ENCODE measurements around the gene PTGDR. TPM values are rescaled to one million over a fixed set of nuclear protein-coding genes. Genes with fewer than 3 reads are reported as not detected.

The PTGDR gene
- polyA plus RNA-seq, 2 of the 4 experiments (the other 2 are of a cell fraction) = not detected

DNA sequence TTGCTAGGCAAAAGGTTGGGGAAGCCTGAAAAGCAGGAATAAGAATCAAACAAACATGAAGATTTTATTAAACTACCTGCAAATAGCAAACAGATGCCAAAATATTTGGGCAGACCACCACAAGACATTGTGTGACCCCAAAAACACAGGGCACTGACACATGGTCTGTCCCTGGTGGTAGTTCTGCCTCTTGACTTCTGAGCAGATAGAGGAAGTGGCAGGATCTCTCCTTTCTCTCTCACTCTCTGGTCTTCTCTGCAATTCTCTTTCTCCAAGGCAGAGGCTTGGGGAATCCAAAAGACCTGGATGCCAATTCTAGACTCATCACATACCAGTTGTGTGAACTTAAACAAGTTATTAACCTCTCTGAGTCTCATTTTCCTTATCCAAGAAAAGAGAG lies 4.3 kb upstream of the PTGDR start:
- no peaks in the 10 kb centered on the region for H3K4me1 ChIP-seq
- no peaks in the 10 kb centered on the region for H3K9me3 ChIP-seq
- no peak for DNase-seq (ENCODE audit: low read depth in 1 of 2, low spot score in 1 of 2)
- POLR2A ChIA-PET = no interaction called here
- H3K4me2 ChIP-seq = no peak overlapping the region
- no peak overlapping the region for H3K4me3 ChIP-seq
- no peak for TF ChIP-seq POLR2A (IDR thresholded peaks at IDR 0.05; ENCODE audit: low read length)
- FAIRE-seq = no peak
- no peak for ATAC-seq
- H3K27ac ChIP-seq = no peak overlapping the region
- CTCF ChIA-PET = no interaction called here

GRCh38 chr14:52265253-52265652 lies 2.2 kb upstream of the PTGDR start:
- DNase-seq (ENCODE audit: low read depth in 1 of 2, low spot score in 1 of 2) (no peak), FAIRE-seq (no peak), ATAC-seq (no peak)
- H3K4me1 ChIP-seq = no peaks in the 10 kb centered on the region
- H3K9me3 ChIP-seq = no peaks in the 10 kb centered on the region
- no peak overlapping the region for H3K27ac ChIP-seq
- CTCF ChIA-PET = interaction anchor here (0.7 to 1.2 kb wide), 3 partner anchors 11 to 25 kb away, joined by 3 read pairs; no protein-coding TSS in a partner anchor
- WGBS (ENCODE audit: missing lambda C conversion rate) = 46% methylated on average over 5 of the region's 5 CpGs
- no peak overlapping the region for H3K4me3 ChIP-seq
- no peak for TF ChIP-seq CBX8 (IDR thresholded peaks at IDR 0.05)
- TF ChIP-seq, protein P1, sequence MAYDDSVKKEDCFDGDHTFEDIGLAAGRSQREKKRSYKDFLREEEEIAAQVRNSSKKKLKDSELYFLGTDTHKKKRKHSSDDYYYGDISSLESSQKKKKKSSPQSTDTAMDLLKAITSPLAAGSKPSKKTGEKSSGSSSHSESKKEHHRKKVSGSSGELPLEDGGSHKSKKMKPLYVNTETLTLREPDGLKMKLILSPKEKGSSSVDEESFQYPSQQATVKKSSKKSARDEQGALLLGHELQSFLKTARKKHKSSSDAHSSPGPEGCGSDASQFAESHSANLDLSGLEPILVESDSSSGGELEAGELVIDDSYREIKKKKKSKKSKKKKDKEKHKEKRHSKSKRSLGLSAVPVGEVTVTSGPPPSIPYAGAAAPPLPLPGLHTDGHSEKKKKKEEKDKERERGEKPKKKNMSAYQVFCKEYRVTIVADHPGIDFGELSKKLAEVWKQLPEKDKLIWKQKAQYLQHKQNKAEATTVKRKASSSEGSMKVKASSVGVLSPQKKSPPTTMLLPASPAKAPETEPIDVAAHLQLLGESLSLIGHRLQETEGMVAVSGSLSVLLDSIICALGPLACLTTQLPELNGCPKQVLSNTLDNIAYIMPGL (CRISPR knock-in tag; IDR thresholded peaks at IDR 0.05; ENCODE audit: borderline replicate concordance) = no peak
- no peak for TF ChIP-seq NPAS2 (CRISPR knock-in tag; IDR thresholded peaks at IDR 0.05; ENCODE audit: borderline replicate concordance)
- TF ChIP-seq, protein P2, sequence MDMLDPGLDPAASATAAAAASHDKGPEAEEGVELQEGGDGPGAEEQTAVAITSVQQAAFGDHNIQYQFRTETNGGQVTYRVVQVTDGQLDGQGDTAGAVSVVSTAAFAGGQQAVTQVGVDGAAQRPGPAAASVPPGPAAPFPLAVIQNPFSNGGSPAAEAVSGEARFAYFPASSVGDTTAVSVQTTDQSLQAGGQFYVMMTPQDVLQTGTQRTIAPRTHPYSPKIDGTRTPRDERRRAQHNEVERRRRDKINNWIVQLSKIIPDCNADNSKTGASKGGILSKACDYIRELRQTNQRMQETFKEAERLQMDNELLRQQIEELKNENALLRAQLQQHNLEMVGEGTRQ (IDR thresholded peaks at IDR 0.05) = no peak
- no peak for TF ChIP-seq RNF2 (IDR thresholded peaks at IDR 0.05; ENCODE audit: borderline replicate concordance, low read depth)
- TF ChIP-seq HEYL (CRISPR knock-in tag; IDR thresholded peaks at IDR 0.05) = no peak
- no peak for TF ChIP-seq PBX3 (IDR thresholded peaks at IDR 0.05)
- TF ChIP-seq, protein P3, sequence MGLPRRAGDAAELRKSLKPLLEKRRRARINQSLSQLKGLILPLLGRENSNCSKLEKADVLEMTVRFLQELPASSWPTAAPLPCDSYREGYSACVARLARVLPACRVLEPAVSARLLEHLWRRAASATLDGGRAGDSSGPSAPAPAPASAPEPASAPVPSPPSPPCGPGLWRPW (IDR thresholded peaks at IDR 0.05) = no peak
- no peak for TF ChIP-seq KDM5A (IDR thresholded peaks at IDR 0.05)
- TF ChIP-seq EP300 (IDR thresholded peaks at IDR 0.05) = no peak
- no peak for TF ChIP-seq MYC (IDR thresholded peaks at IDR 0.05; ENCODE audit: borderline replicate concordance, low read length)
- TF ChIP-seq BCL3 (IDR thresholded peaks at IDR 0.05) = no peak
- TF ChIP-seq EHMT2 (IDR thresholded peaks at IDR 0.05; ENCODE audit: low read depth) = no peak
- no peak overlapping the region for H3K4me2 ChIP-seq
- POLR2A ChIA-PET = no interaction called here

- no peak for TF ChIP-seq CBX8 (IDR thresholded peaks at IDR 0.05)
- TF ChIP-seq CHD2 (IDR thresholded peaks at IDR 0.05; ENCODE audit: low read length, partially characterized antibody) = no peak
- no peak for TF ChIP-seq NR3C1 (IDR thresholded peaks at IDR 0.05)
- no peak for TF ChIP-seq JUNB (IDR thresholded peaks at IDR 0.05)
- TF ChIP-seq ZNF302 (CRISPR knock-in tag; IDR thresholded peaks at IDR 0.05) = no peak
- TF ChIP-seq RAD21 (conservative IDR thresholded peaks at IDR 0.05 in 1 of 2, IDR thresholded peaks at IDR 0.05 in 1 of 2) = no peak
- no peak for TF ChIP-seq SMC3 (IDR thresholded peaks at IDR 0.05)
- no peak for TF ChIP-seq FOSL2 (IDR thresholded peaks at IDR 0.05)
- TF ChIP-seq FOSL2 (CRISPR knock-in tag; IDR thresholded peaks at IDR 0.05) = no peak
- TF ChIP-seq MYC (IDR thresholded peaks at IDR 0.05; ENCODE audit: borderline replicate concordance, low read length) = no peak
- TF ChIP-seq CHD4 (IDR thresholded peaks at IDR 0.05; ENCODE audit: borderline replicate concordance) = no peak
- TF ChIP-seq RNF2 (IDR thresholded peaks at IDR 0.05; ENCODE audit: borderline replicate concordance, low read depth) = no peak
- no peak for TF ChIP-seq EP300 (IDR thresholded peaks at IDR 0.05)
- TF ChIP-seq TFCP2L1 (CRISPR knock-in tag; IDR thresholded peaks at IDR 0.05) = no peak
- no peak for TF ChIP-seq CEBPB (IDR thresholded peaks at IDR 0.05)
- TF ChIP-seq, protein P4, sequence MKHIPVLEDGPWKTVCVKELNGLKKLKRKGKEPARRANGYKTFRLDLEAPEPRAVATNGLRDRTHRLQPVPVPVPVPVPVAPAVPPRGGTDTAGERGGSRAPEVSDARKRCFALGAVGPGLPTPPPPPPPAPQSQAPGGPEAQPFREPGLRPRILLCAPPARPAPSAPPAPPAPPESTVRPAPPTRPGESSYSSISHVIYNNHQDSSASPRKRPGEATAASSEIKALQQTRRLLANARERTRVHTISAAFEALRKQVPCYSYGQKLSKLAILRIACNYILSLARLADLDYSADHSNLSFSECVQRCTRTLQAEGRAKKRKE (CRISPR knock-in tag; IDR thresholded peaks at IDR 0.05; ENCODE audit: low read depth) = no peak
- TF ChIP-seq, protein P5, sequence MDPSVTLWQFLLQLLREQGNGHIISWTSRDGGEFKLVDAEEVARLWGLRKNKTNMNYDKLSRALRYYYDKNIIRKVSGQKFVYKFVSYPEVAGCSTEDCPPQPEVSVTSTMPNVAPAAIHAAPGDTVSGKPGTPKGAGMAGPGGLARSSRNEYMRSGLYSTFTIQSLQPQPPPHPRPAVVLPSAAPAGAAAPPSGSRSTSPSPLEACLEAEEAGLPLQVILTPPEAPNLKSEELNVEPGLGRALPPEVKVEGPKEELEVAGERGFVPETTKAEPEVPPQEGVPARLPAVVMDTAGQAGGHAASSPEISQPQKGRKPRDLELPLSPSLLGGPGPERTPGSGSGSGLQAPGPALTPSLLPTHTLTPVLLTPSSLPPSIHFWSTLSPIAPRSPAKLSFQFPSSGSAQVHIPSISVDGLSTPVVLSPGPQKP (IDR thresholded peaks at IDR 0.05; ENCODE audit: low read depth, low read length) = no peak
- 50% methylated on average over 3 of the region's 3 CpGs for WGBS (ENCODE audit: missing lambda C conversion rate)
Measured at GRCh38 chr14:52266179-52266578, 1.3 kb upstream of the PTGDR start.

More at GRCh38 chr14:52266179-52266578, 1.3 kb upstream of the PTGDR start:
- Histone ChIP-seq H3K4me2 (no peak overlapping the region), H3K27ac (no peak overlapping the region), H3K4me1 (no peaks in the 10 kb centered on the region), H3K4me3 (no peak overlapping the region), H3K9me3 (no peaks in the 10 kb centered on the region)
- CTCF ChIA-PET = interaction anchor here (0.7 to 1.1 kb wide), 2 partner anchors 26 to 33 kb away, joined by 3 to 4 read pairs; no protein-coding TSS in a partner anchor
- ATAC-seq = no peak
- POLR2A ChIA-PET = no interaction called here
- DNase-seq (ENCODE audit: low read depth in 1 of 2, low spot score in 1 of 2) = no peak
- no peak for FAIRE-seq

All from A549 (cell line).